ENCODE data around the gene PTPRN2.

- no peak for TF ChIP-seq FOXM1 (IDR thresholded peaks at IDR 0.05; ENCODE audit: borderline replicate concordance)
- no peak for TF ChIP-seq NFRKB (IDR thresholded peaks at IDR 0.05)
- no peak for TF ChIP-seq ELF4 (IDR thresholded peaks at IDR 0.05)
Measured at GRCh38 chr7:157664871-157665633, 922.6 kb downstream of the PTPRN2 start.
